ENCODE results near the gene LCE3C.

The LCE3C gene

GRCh38 chr1:152640351-152640750, 40.3 kb downstream of the LCE3C start:
- no peaks in the 10 kb centered on the region for H3K4me1 Mint-ChIP-seq
- ATAC-seq, result no peak
- H3K9me3 Mint-ChIP-seq, result no peaks in the 10 kb centered on the region
- no peak overlapping the region for H3K27ac Mint-ChIP-seq
- DNase-seq (ENCODE audit: low spot score in 2 of 2), result no peak
- H3K4me3 Mint-ChIP-seq, result no peak overlapping the region
- no peaks in the 10 kb centered on the region for H3K36me3 Mint-ChIP-seq

GRCh38 chr1:152643945-152644344, 43.9 kb downstream of the LCE3C start:
- Mint-ChIP-seq H3K36me3 (no peaks in the 10 kb centered on the region), H3K9me3 (no peaks in the 10 kb centered on the region), H3K4me3 (no peak overlapping the region), H3K4me1 (no peaks in the 10 kb centered on the region), H3K27ac (no peak overlapping the region)
- DNase-seq (ENCODE audit: low spot score in 2 of 2) (no peak), ATAC-seq (no peak)

- no peaks in the 10 kb centered on the region for H3K4me1 Mint-ChIP-seq
- no peak overlapping the region for H3K4me3 Mint-ChIP-seq
- no peaks in the 10 kb centered on the region for H3K36me3 Mint-ChIP-seq
- no peak for DNase-seq (ENCODE audit: low spot score in 2 of 2)
- no peak overlapping the region for H3K27ac Mint-ChIP-seq
- H3K9me3 Mint-ChIP-seq, result no peaks in the 10 kb centered on the region
- no peak for ATAC-seq
These were observed 45.1 kb downstream of the LCE3C start for GRCh38 chr1:152645146-152645545.

- no peaks in the 10 kb centered on the region for H3K4me1 Mint-ChIP-seq
- H3K36me3 Mint-ChIP-seq, result no peaks in the 10 kb centered on the region
- DNase-seq (ENCODE audit: low spot score in 2 of 2) (no peak), ATAC-seq (no peak)
- H3K27ac Mint-ChIP-seq, result no peak overlapping the region
- H3K4me3 Mint-ChIP-seq, result no peak overlapping the region
- H3K9me3 Mint-ChIP-seq, result no peaks in the 10 kb centered on the region
These were observed 46.6 kb downstream of the LCE3C start for GRCh38 chr1:152646656-152647055.

All from stimulated activated effector memory CD8-positive, alpha-beta T cell treated with anti-CD3 and anti-CD28 coated beads, Interleukin-12 subunit alpha, Interleukin-12 subunit beta, amount 100 ng/mL, for 72 hours (primary cell).